ENCODE results near the gene LOC128125822.

Gene LOC128125822

GRCh38 chr6:63556369-63556768 lies 15.9 kb upstream of the LOC128125822 start:
- DNase-seq (ENCODE audit: low spot score), result no peak

GRCh38 chr6:63558278-63558677 lies 14.0 kb upstream of the LOC128125822 start:
- no peak for DNase-seq (ENCODE audit: low spot score)

GRCh38 chr6:63560801-63561287 lies 11.4 kb upstream of the LOC128125822 start:
- no peak for DNase-seq (ENCODE audit: low spot score)

- no peak for DNase-seq (ENCODE audit: low spot score)
Measured at GRCh38 chr6:63561288-63561687, 11.0 kb upstream of the LOC128125822 start.

GRCh38 chr6:63563235-63563634 lies 9.0 kb upstream of the LOC128125822 start:
- DNase-seq (ENCODE audit: low spot score), result no peak

- DNase-seq (ENCODE audit: low spot score), result peak; percentile 47
Measured at GRCh38 chr6:63565058-63565726, 7.1 kb upstream of the LOC128125822 start.

- no peak for DNase-seq (ENCODE audit: low spot score)
Measured at GRCh38 chr6:63565727-63566596, 6.3 kb upstream of the LOC128125822 start.

GRCh38 chr6:63567966-63568365 lies 4.3 kb upstream of the LOC128125822 start:
- DNase-seq (ENCODE audit: low spot score), result no peak

- DNase-seq (ENCODE audit: low spot score), result no peak
Measured at GRCh38 chr6:63571361-63572043, 778 bp upstream of the LOC128125822 start.

- DNase-seq (ENCODE audit: low spot score), result no peak
Measured at GRCh38 chr6:63572747-63573075, 431 bp downstream of the LOC128125822 start.

GRCh38 chr6:63573076-63573898 lies 1.0 kb downstream of the LOC128125822 start:
- DNase-seq (ENCODE audit: low spot score), result peak; percentile 95

- DNase-seq (ENCODE audit: low spot score), result peak; percentile 87
Measured at GRCh38 chr6:63573899-63574553, 1.7 kb downstream of the LOC128125822 start.

- no peak for DNase-seq (ENCODE audit: low spot score)
Measured at GRCh38 chr6:63574554-63574900, 2.2 kb downstream of the LOC128125822 start.

GRCh38 chr6:63576147-63576772 lies 4.0 kb downstream of the LOC128125822 start:
- no peak for DNase-seq (ENCODE audit: low spot score)

GRCh38 chr6:63576985-63577712 lies 4.9 kb downstream of the LOC128125822 start:
- no peak for DNase-seq (ENCODE audit: low spot score)

GRCh38 chr6:63578757-63579156 lies 6.5 kb downstream of the LOC128125822 start:
- DNase-seq (ENCODE audit: low spot score), result no peak

GRCh38 chr6:63579937-63580703 lies 7.8 kb downstream of the LOC128125822 start:
- DNase-seq (ENCODE audit: low spot score), result no peak

- DNase-seq (ENCODE audit: low spot score), result no peak
Measured at GRCh38 chr6:63580704-63580961, 8.4 kb downstream of the LOC128125822 start.

- DNase-seq (ENCODE audit: low spot score), result no peak
Measured at GRCh38 chr6:63581355-63582013, 9.2 kb downstream of the LOC128125822 start.

Measured in HT-29 (cell line).